ENCODE measurements around the gene ZFAND3.

ZFAND3 gene

DNA sequence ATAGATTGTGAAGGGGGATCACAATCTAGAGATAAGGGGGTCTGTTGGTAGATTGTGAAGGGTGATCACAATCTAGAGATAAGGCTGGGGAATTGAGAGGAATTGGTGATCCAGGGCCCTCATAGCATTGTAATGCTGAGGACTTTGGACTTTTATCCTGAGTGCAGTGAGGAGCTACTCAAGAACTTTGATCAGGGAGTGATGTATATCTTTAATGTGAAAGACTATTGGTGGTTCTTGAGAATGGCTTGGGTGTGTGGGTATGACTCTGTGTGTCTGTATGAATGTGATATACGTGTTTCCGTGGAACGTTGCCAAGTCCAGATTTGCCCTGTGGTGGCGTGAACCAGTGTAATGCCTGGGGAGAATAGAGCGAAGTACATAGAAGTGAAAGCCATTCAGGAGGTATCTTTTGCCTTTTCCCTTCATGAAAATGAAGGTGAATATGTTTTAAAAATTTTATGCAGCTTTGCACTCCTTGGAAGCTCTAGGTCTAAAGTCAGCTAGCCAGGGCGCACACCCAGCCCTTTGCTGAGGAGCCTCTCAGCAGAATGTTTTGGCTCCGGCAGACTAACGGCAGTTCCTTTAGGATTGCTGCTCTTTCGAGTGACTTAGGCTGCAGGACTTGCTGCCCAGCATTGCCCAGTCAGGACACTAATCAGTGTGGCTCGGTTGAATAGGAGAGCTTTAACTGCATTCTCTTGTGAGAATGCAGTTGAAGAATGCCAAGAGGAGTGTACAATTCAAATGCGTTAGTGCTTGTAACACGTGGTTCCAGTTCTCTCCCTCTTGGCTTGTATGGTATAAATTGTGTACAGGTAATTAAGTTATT, 3.5 kb downstream of the ZFAND3 start:
- DNase-seq: peak in 1 of 10 donors; percentile 55
- intact Hi-C loops (cut with DNase I): loop anchor here (5.0 kb wide), 1 partner anchor 34 kb away; no protein-coding TSS in a partner anchor

DNA sequence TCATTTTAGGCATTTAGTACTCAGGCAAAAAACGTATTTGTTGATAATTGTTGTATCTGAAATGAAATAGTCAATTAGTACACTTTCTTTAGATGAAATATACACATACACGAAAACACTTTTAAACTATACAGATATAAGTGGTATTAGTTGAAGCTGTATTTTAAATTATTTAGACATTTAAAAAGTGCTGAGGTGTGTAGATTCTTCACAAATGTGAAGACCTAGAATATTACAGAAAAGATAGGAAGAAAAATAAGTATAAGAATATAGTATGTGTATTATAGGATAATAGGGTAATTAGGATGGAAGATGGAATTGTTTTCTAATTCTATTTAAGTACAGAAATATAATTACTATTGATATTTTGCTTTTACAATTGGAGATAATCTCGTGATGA, 4.6 kb downstream of the ZFAND3 start:
- no peak for DNase-seq
- intact Hi-C loops (cut with DNase I): loop anchor here (5.0 kb wide), 1 partner anchor 33 kb away; no protein-coding TSS in a partner anchor

DNA sequence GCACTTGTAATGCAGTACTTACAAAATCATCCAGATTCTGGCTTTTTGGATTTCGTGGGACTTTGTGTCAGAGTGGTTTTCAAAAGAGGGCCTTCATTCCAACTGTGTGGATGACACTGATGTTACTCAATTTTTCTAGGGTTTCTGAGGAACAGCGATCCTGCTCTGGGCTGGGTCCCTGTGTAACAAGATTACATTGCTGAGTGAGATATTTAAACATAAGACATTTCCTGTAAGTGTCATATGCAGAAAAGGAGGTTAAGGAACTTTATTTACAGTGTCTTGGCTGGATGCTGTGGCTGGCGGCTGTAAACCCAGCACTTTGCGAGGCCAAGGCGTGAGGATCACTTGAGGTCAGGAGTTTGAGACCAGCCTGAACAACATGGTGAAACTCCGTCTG, 6.7 kb downstream of the ZFAND3 start:
- intact Hi-C loops (cut with DNase I): no loop called here
- peak in 1 of 10 donors; percentile 14 for DNase-seq

DNA sequence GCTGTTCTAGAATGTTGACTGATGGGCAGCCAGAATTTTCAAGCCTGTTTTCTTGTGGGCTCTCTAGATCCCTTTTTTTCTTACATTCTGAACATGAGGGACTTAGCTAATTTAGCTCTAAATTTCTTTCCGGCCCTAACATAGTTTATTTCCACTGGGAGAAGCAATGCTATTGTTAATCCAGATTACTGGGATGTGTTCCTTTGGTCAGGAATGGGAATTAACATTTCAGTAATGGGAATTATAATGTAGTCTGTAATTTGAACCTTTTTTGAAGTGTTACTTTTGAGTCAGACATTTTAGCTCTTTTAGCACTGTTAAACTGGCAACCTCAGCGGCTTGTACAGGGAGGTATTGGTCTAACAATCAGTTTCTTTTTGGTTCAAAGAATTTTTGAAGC, 7.5 kb downstream of the ZFAND3 start:
- DNase-seq: no peak
- intact Hi-C loops (cut with DNase I): no loop called here

DNA sequence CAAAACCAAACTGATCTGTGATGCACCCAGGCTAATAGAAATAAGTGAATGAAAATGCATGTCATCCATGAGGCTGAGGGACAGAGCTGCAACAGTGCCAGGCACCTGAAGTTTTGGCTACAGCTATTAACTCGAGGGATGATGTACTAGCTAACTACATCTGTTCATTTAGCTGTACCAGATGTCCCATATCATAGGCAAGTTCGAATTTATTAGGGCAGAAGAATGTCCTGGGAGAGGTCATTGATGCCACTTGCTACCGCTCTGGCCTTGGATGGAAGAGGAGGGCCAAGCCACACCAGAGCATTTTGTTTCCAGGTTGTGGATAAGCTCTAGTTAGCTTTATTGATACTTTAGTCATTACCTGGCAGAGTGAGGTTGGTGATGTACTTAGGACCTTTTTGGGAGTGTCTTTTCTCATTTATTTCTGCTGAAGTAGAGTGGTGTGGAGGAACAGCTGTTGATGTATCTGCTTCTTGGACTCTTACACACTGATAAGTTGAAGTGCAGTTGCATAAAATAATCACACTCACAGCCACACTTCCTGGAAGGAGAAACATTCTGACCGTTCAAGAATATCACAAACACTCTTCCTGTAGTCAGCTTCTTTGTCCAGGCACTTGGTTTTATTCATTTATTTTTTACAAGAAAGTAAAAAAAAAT, 8.2 kb downstream of the ZFAND3 start:
- intact Hi-C loops (cut with DNase I): no loop called here

DNA sequence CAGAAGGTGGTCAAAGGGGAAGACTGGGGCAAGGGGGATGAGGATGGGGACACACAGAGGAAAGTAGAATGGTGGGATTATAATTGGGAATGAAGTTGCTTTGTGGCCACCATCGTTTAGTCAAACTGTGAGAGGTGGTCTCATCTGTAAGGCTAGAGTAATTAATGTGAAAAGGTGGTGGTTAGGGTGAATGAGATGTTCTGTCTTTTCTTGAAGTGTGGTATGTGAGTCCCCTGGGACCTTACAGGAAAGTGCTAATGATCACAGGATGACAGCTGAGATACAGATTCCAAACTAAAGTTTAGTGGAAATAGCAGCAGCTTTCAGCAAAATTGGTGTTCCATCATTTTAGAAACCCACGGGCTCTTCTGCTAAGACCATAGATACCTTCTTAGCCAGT, 10.7 kb downstream of the ZFAND3 start:
- no peak for DNase-seq
- intact Hi-C loops (cut with DNase I): no loop called here

More for the DNA sequence above, 8.2 kb downstream of the ZFAND3 start:
- no peak for DNase-seq

GRCh38 chr6:37831457-37831856, 11.9 kb downstream of the ZFAND3 start:
- no peak for DNase-seq
- intact Hi-C loops (cut with DNase I): no loop called here

DNA sequence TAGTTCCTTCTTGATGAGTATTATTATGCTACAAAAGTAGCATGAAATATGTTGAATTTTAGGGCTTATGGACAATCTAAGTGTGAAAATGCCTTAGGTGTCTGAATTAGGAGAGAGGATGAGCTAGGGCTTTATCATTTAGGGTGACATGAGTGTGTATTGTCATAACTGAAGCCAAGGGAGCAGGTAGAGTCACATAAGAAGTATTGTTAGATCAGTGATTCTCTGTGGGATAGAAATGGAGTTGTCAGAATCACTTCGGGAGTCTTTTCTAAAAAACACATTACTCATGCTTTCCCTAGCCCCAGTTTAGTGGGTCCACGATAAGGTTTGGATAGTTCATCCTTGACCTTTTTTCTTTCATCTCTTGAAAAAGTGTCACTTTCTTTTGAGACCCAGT, 16.4 kb downstream of the ZFAND3 start:
- DNase-seq: no peak
- intact Hi-C loops (cut with DNase I): no loop called here

DNA sequence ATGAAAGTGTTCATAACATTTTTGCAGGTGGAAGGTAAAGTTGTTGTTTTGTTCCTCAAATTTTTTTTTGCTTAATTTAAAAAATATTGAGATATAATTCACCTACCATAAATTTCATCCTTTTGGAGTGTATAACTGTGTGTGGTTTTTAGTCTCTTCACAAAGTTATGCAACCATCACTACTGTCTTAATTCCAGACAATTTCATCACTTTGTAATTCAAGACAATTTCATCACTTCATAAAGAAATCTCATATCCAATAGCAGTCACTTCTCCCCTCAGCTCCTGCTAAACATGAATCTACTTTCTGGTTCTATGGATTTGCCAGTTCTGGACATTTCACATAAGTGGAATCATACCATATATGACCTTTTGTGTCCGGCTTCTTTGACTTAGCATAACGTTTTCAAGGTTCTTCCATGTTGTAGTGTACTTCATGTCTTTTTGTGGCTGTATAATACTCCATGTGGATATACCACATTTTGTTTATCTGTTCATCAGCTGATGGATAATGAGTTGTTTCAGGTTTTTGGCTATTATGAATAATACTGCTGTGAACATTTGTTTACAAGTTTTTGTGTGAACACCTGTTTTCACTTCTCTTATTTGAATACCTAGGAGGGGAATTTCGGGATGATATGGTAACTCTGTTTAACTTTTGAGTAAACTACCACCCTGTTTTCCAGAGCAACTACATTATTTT, 18.8 kb downstream of the ZFAND3 start:
- DNase-seq: no peak
- intact Hi-C loops (cut with DNase I): no loop called here

DNA sequence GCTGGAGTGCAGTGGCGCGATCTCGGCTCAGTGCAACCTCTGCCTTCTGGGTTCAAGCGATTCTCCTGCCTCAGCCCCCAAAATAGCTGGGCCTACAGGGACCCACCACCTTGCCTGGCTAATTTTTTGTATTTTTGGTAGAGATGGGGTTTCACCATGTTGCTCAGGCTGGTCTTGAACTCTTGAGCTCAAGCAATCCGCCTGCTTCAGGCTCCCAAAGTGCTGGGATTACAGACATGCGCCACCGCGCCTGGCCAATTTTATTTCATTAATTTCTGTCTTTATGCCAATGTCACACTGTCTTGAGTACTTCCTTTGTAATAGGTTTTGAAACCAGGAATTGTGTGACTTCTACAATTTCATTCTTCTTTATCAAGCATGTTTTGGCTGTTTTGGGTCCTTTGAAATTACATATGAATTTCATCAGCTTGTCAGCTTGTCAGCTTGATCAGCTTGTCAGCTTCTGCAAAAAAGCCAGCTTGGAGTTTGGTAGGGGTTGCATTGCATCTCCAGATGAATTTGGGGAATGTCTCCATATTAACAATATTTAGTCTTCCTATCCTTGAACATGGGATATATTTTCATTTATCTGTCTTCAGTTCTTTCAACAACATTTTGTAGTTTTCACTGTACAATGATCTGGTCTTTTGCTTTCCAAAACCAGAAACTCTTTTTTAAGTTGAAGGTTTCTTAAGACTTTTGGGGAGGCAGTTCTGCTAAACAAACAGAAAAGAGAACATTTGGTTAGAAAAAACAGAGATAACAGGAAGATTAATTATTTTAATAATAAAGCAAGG, 20.8 kb downstream of the ZFAND3 start:
- no peak for DNase-seq
- intact Hi-C loops (cut with DNase I): no loop called here

- DNase-seq: no peak
- intact Hi-C loops (cut with DNase I): no loop called here
Observed at GRCh38 chr6:37840940-37841300, 21.4 kb downstream of the ZFAND3 start.

GRCh38 chr6:37845026-37845911, 25.7 kb downstream of the ZFAND3 start:
- no peak for DNase-seq
- intact Hi-C loops (cut with DNase I): no loop called here

- no peak for DNase-seq
- intact Hi-C loops (cut with DNase I): no loop called here
Observed at GRCh38 chr6:37845930-37846329, 26.4 kb downstream of the ZFAND3 start.

- DNase-seq: no peak
- intact Hi-C loops (cut with DNase I): no loop called here
Observed at GRCh38 chr6:37847704-37848103, 28.2 kb downstream of the ZFAND3 start.

DNA sequence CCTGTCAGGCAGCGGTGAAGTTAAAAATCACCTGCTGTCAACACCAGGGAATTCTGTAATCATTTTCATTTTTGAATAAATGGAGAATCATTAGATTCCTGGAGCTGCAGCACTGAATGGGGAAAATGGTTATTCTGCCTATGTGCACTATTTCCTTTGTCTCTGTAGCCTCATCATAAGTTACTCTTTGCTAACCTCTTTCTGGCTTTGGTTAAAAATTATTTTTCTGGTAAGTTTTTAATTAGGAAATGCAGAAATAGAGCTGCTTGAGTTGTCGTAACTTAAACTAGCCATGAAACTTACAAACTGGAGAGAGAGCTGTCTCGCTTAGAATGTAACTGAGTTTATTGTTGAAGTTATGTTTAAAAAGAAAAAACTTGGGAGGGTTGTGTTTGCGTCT, 28.8 kb downstream of the ZFAND3 start:
- intact Hi-C loops (cut with DNase I): no loop called here

GRCh38 chr6:37850260-37850659, 30.7 kb downstream of the ZFAND3 start:
- intact Hi-C loops (cut with DNase I): no loop called here
- DNase-seq: no peak

More for the DNA sequence above, 28.8 kb downstream of the ZFAND3 start:
- DNase-seq: no peak

- DNase-seq: no peak
- intact Hi-C loops (cut with DNase I): no loop called here
Observed at GRCh38 chr6:37850728-37851285, 31.3 kb downstream of the ZFAND3 start.

DNA sequence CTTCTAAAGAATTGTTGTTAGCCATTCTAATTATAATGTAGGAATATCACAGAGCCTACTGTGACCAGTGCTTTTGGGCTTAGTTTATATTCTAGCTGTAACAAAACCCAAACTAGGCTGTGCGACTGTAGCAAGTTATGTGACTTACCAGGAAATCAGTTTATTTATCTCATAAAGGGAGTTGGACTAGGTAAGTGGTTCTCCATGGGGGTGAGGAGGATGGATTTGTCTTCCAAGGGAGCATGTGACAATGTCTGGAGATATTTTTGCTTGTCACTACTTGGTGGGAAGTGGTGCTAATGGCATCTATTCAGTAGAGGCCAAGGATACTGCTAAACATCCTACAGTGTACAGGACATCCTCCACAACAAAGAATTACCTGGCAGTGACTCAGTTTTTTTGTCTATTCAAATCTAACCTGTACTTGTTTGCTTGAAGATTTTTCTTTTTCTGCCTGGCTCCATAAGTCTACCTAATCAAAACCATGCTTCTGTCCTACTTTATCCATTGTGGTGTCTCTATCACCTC, 32.5 kb downstream of the ZFAND3 start:
- intact Hi-C loops (cut with DNase I): no loop called here
- DNase-seq: no peak

GRCh38 chr6:37856285-37856684, 36.8 kb downstream of the ZFAND3 start:
- DNase-seq: no peak
- intact Hi-C loops (cut with DNase I): loop anchor here (5.0 kb wide), 1 partner anchor 34 kb away; no protein-coding TSS in a partner anchor
